Coronary artery (tissue), 2 donors: ENCODE measurements around the gene ASB18.

Source experiments
- DNase-seq: peaks from one replicate; pipeline ENCODE4 v3.0.0-alpha.2; 2017; ENCODE audit warnings: low spot score
- H3K27ac ChIP-seq, 2 donors: fragments of 200-600 bp; sonication (generic); one replicate each; pipeline ENCODE4 v1.5.1; 2016 to 2019
- H3K4me3 ChIP-seq: fragments of 200-600 bp; sonication (generic); 2 replicates; pipeline ENCODE4 v1.5.1; 2016; ENCODE audit warnings: mild to moderate bottlenecking, moderate library complexity
- CTCF ChIP-seq: fragments of 200-600 bp; sonication (generic); IDR thresholded peaks from one replicate; pipeline ENCODE4 v1.5.1; 2019; ENCODE audit warnings: antibody characterized with exemption

The ASB18 gene

GRCh38 chr2:236217926-236218325 is 46.3 kb downstream of the ASB18 start:
- TF ChIP-seq CTCF = no peak
- DNase-seq = no peak
- Histone ChIP-seq H3K4me3 (no peak overlapping the region), H3K27ac (no peak overlapping the region)

GRCh38 chr2:236216711-236217110 is 47.5 kb downstream of the ASB18 start:
- peak; percentile 31 for DNase-seq

GRCh38 chr2:236215761-236216333 is 48.4 kb downstream of the ASB18 start:
- Histone ChIP-seq H3K4me3 (no peak overlapping the region), H3K27ac (no peak overlapping the region)
- DNase-seq = peak; percentile 53
- no peak for TF ChIP-seq CTCF

More at GRCh38 chr2:236216711-236217110, 47.5 kb downstream of the ASB18 start:
- no peak for TF ChIP-seq CTCF
- Histone ChIP-seq H3K4me3 (no peak overlapping the region), H3K27ac (no peak overlapping the region)

GRCh38 chr2:236215196-236215595 is 49.0 kb downstream of the ASB18 start:
- DNase-seq = no peak

GRCh38 chr2:236214376-236214995 is 49.7 kb downstream of the ASB18 start:
- H3K4me3 ChIP-seq = no peak overlapping the region
- TF ChIP-seq CTCF = no peak
- DNase-seq = no peak
- no peak overlapping the region for H3K27ac ChIP-seq

More at GRCh38 chr2:236215196-236215595, 49.0 kb downstream of the ASB18 start:
- Histone ChIP-seq H3K27ac (no peak overlapping the region), H3K4me3 (no peak overlapping the region)
- no peak for TF ChIP-seq CTCF

- no peak for DNase-seq
- TF ChIP-seq CTCF = no peak
- Histone ChIP-seq H3K4me3 (no peak overlapping the region), H3K27ac (no peak overlapping the region)
These were observed 52.9 kb downstream of the ASB18 start for GRCh38 chr2:236211296-236211695.

GRCh38 chr2:236210536-236210935 is 53.7 kb downstream of the ASB18 start:
- no peak for TF ChIP-seq CTCF
- no peak for DNase-seq
- H3K27ac ChIP-seq = no peak overlapping the region

More at GRCh38 chr2:236210536-236210935, 53.7 kb downstream of the ASB18 start:
- no peak overlapping the region for H3K4me3 ChIP-seq
